Activated B cell treated with CpG ODN at 0.5 μM for 24 hours (primary cell): ENCODE results near the gene EVI5L. TPM values are rescaled to one million over a fixed set of nuclear protein-coding genes. Genes with fewer than 3 reads are reported as not detected.

ENCODE experiments used
- ATAC-seq: fragments of 200-7000 bp; cut with Tn5 transposase; one replicate; pipeline ENCODE4 v1.10.0; 2021; ENCODE audit warnings: low read depth, mild to moderate bottlenecking, moderate library complexity
- CTCF ChIA-PET: fragments of 350-600 bp; sonication (Branson Sonifier 250); formaldehyde crosslinking; loops from one replicate; lab custom pipeline; 2021; ENCODE audit warnings: antibody characterized with exemption; lab: Charles Lee
- POLR2A ChIA-PET: fragments of 350-600 bp; sonication (Branson Sonifier 250); formaldehyde crosslinking; loops from one replicate; lab custom pipeline; 2021; ENCODE audit warnings: antibody characterized with exemption; lab: Charles Lee
- DNase-seq: peaks from one replicate; pipeline ENCODE4 v3.0.0; 2022
- H3K27ac Mint-ChIP-seq: one replicate; pipeline ENCODE4 v1.8.0; 2020; ENCODE audit warnings: mixed read lengths
- H3K27me3 Mint-ChIP-seq: one replicate; pipeline ENCODE4 v1.8.0; 2021; ENCODE audit warnings: mixed read lengths
- H3K36me3 Mint-ChIP-seq: one replicate; pipeline ENCODE4 v1.8.0; 2021; ENCODE audit warnings: low read depth, mixed read lengths
- H3K4me1 Mint-ChIP-seq: one replicate; pipeline ENCODE4 v1.8.0; 2021; ENCODE audit warnings: mixed read lengths
- H3K4me3 Mint-ChIP-seq: one replicate; pipeline ENCODE4 v1.8.0; 2020; ENCODE audit warnings: mild to moderate bottlenecking, mixed read lengths
- H3K9me3 Mint-ChIP-seq: one replicate; pipeline ENCODE4 v1.8.0; 2020; ENCODE audit warnings: mixed read lengths
- intact Hi-C: fragments of 100-400 bp; cut with micrococcal nuclease; formaldehyde crosslinking; loops from one replicate; pipeline ENCODE4 v1.15.1; 2024
- total RNA-seq: library from RNA; stranded (reverse); gene quantifications from 2 replicates; pipeline ENCODE4 v1.2.3, GENCODE V29; 2022
- TF ChIP-seq, protein P1 (sequence below): fragments of 200-600 bp; IDR thresholded peaks from one replicate; pipeline ENCODE4 v1.8.0; 2022; ENCODE audit warnings: antibody characterized with exemption, mild to moderate bottlenecking

EVI5L gene
- total RNA-seq, 1 donor from 2014 or later = 12.8 TPM

- Mint-ChIP-seq H3K4me3 (no peak overlapping the region), H3K4me1 (peaks cover 11% of the 10 kb centered on the region), H3K36me3 (peaks cover 45% of the 10 kb centered on the region), H3K9me3 (no peaks in the 10 kb centered on the region), H3K27ac (no peak overlapping the region), H3K27me3 (peaks cover 8% of the 10 kb centered on the region)
- ATAC-seq (no peak), DNase-seq (no peak)
- ChIA-PET CTCF (no interaction called here), POLR2A (interaction anchor here (1.0 kb wide), 1 partner anchor 10 kb away, joined by 3 read pairs; the partner anchor contains the start of gene SNAPC2)
- intact Hi-C loops = no loop called here
- TF ChIP-seq, protein P1, sequence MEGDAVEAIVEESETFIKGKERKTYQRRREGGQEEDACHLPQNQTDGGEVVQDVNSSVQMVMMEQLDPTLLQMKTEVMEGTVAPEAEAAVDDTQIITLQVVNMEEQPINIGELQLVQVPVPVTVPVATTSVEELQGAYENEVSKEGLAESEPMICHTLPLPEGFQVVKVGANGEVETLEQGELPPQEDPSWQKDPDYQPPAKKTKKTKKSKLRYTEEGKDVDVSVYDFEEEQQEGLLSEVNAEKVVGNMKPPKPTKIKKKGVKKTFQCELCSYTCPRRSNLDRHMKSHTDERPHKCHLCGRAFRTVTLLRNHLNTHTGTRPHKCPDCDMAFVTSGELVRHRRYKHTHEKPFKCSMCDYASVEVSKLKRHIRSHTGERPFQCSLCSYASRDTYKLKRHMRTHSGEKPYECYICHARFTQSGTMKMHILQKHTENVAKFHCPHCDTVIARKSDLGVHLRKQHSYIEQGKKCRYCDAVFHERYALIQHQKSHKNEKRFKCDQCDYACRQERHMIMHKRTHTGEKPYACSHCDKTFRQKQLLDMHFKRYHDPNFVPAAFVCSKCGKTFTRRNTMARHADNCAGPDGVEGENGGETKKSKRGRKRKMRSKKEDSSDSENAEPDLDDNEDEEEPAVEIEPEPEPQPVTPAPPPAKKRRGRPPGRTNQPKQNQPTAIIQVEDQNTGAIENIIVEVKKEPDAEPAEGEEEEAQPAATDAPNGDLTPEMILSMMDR = no peak
Observed at GRCh38 chr19:7910321-7911161, 80.5 kb downstream of the EVI5L start.

- POLR2A ChIA-PET = interaction anchor here (1.0 to 1.1 kb wide), 3 partner anchors 8 to 18 kb away, joined by 3 to 4 read pairs (median 3); partner anchors contain the start of gene SNAPC2
- DNase-seq (no peak), ATAC-seq (no peak)
- CTCF ChIA-PET = no interaction called here
- no peak overlapping the region for H3K27ac Mint-ChIP-seq
- intact Hi-C loops = no loop called here
- peaks cover 36% of the 10 kb centered on the region for H3K36me3 Mint-ChIP-seq
- TF ChIP-seq, protein P1 = no peak
- peaks cover 11% of the 10 kb centered on the region for H3K4me1 Mint-ChIP-seq
- H3K27me3 Mint-ChIP-seq = peaks cover 12% of the 10 kb centered on the region
- no peaks in the 10 kb centered on the region for H3K9me3 Mint-ChIP-seq
- H3K4me3 Mint-ChIP-seq = no peak overlapping the region
Observed at GRCh38 chr19:7911508-7912143, 81.6 kb downstream of the EVI5L start.

GRCh38 chr19:7912144-7912696 lies 82.2 kb downstream of the EVI5L start:
- no peak overlapping the region for H3K4me3 Mint-ChIP-seq
- peaks cover 32% of the 10 kb centered on the region for H3K36me3 Mint-ChIP-seq
- H3K27me3 Mint-ChIP-seq = peaks cover 14% of the 10 kb centered on the region
- no peak for ATAC-seq
- intact Hi-C loops = no loop called here
- no peak overlapping the region for H3K27ac Mint-ChIP-seq
- CTCF ChIA-PET = no interaction called here
- DNase-seq = no peak
- POLR2A ChIA-PET = interaction anchor here (1.0 to 1.1 kb wide), 2 partner anchors 8 to 17 kb away, joined by 3 to 4 read pairs; partner anchors contain the start of gene SNAPC2
- peaks cover 15% of the 10 kb centered on the region for H3K4me1 Mint-ChIP-seq
- TF ChIP-seq, protein P1 = no peak
- H3K9me3 Mint-ChIP-seq = no peaks in the 10 kb centered on the region

- no peak for DNase-seq
- ATAC-seq = no peak
- intact Hi-C loops = no loop called here
- Mint-ChIP-seq H3K36me3 (peaks cover 32% of the 10 kb centered on the region), H3K9me3 (no peaks in the 10 kb centered on the region), H3K4me3 (no peak overlapping the region), H3K27me3 (peaks cover 14% of the 10 kb centered on the region), H3K27ac (no peak overlapping the region), H3K4me1 (peaks cover 16% of the 10 kb centered on the region)
- POLR2A ChIA-PET = interaction anchor here (0.7 kb wide), 1 partner anchor 395 kb away, joined by 4 read pairs; no protein-coding TSS in a partner anchor
- CTCF ChIA-PET = interaction anchor here (0.5 kb wide), 1 partner anchor 349 kb away, joined by 3 read pairs; no protein-coding TSS in a partner anchor
- TF ChIP-seq, protein P1 = no peak
Observed at GRCh38 chr19:7912697-7913564, 82.9 kb downstream of the EVI5L start.
